Fibroblast of skin of abdomen (primary cell): ENCODE measurements around the gene DCLK1.

Experiments
- DNase-seq: peaks from one replicate; pipeline ENCODE4 v3.0.0-alpha.2; 2013

Gene DCLK1

GRCh38 chr13:35780613-35781012, 350.6 kb downstream of the DCLK1 start:
- DNase-seq = no peak

GRCh38 chr13:35771898-35772297, 359.3 kb downstream of the DCLK1 start:
- DNase-seq = peak; percentile 98

DNA sequence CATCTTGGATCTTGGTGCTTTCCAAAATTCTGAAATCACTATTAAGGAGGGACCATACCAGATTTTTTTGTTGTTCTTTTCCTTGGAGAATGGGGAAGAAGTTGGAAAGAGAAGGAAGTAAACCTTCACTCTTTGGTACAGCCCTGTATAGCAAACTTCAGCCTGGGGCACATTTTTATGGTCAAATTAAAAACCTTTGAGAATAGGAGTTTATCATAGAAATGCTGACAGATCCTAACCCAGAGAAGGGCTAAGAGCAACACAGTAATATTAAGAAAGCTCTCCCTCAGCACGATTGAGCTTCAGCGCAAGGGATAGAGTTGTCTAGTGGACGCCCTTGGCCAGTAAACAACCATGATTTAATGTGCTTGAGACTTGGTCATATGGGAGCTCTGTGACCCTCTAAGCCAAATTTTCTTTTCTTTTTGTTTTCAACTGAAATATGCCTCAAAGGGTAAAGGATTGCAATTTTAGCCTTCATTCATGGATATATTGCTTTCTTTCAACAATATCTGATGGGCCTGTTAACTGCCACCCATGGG, 360.4 kb downstream of the DCLK1 start:
- DNase-seq = no peak

DNA sequence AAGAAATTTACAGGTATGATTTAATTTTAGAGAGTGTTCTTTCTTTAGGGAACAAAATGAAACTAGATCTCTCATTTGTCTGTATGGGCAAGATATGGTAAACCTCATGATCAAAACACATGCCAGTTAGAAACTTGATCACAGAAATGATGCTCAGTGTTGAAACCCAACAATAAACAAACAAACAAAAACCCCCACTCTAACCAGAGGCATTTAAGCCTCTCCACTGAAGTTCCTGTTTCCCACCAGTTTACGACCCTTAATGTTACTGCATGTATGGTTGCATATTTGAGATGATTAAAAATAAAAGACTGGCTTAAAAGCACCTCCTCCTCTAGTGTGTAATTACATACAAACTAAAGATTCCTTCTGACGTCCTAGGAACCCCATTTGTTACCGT, 361.4 kb downstream of the DCLK1 start:
- DNase-seq = no peak

GRCh38 chr13:35768551-35768950, 362.6 kb downstream of the DCLK1 start:
- DNase-seq = peak; percentile 91

DNA sequence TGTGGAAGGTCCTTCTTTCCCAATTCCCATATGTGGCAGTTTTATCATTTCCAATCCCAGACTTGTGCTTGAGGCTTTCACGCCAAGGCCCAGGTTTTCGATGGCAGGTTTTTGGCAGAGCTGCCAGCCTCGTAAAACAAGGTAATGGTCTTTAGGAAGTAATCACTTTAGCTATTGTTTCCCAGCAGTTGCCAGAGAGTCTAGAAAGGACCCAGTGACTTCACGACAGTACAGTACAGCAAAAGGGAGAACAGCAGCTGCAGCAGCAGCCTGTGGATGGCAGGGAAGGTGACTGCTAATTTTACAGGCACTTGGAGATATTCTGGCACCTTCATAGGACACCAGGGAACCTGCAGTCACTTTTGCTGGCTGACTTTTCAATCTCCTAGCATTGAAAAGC, 363.1 kb downstream of the DCLK1 start:
- DNase-seq = no peak

DNA sequence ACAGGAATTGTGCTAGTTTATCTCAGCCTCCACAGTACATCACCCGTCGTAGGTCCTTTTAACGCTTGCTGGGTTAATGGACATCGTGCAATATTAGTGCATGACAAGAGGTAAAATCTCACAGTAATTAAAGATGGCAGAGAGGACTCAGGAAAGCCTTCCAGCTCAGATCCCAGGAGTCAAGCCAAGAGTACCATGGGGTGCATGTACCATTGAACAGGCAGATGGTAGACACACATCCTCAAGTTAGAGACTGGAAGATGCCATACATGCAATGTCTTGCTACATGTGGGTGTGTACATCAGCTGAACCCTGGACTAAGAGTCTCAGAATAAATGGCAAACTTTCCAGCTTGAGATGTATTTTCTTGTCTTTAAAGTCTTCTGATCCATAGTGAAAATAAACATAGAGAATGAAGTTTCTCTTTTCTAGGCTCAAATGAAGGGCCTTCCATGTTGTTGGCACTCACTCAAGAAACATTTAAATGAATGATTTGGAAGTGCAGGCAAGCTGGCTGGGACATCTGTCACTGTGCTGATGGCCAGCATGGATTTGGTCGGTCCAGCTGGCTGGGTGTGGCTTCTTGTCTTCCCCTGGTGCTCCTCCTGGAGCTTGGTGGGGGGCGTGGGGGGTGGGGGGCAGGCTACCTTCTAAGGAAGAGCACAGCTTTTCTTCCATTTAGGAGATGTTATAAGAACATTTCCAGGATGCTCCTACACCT, 363.8 kb downstream of the DCLK1 start:
- no peak for DNase-seq

DNA sequence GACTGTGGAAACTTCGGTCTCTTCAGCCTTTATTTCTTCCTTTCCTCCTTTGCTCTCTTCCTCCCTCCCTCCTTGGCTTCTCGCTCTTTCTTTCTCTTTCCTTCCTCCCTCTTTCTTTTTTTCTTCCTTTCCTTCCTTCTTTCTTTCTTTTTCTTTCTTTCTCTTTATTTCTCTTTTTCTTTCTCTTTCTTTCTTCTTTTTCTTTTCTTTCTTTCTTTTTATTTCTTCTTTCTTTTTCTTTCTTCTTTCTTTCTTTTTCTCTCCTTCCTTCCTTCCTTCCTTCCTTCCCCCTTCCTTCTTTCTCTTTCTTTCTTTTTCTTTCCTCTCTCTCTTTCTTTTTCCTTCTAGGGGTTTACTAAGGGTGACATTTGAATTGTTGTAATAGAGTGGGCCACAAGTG, 364.5 kb downstream of the DCLK1 start:
- no peak for DNase-seq

GRCh38 chr13:35765941-35766340, 365.2 kb downstream of the DCLK1 start:
- no peak for DNase-seq

DNA sequence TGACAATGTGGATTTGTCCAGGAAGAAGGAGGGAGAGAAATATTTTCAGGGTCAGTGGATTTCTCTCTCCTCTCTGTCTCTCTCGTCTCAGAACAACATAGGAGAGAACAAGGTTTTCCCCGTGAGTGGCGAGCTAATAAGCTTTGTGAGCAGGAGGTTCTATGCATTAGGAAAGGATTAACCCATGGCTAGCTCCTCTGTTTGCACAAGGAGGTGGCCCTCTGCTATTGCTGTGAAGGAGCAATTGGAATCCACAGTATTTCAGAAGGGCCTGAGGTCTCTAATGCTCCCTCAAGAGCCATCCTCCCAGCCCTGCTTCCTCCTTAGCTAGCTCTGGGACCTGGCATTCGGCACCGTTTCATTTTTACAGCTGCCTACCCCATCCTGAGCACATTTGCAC, 365.8 kb downstream of the DCLK1 start:
- DNase-seq = no peak

DNA sequence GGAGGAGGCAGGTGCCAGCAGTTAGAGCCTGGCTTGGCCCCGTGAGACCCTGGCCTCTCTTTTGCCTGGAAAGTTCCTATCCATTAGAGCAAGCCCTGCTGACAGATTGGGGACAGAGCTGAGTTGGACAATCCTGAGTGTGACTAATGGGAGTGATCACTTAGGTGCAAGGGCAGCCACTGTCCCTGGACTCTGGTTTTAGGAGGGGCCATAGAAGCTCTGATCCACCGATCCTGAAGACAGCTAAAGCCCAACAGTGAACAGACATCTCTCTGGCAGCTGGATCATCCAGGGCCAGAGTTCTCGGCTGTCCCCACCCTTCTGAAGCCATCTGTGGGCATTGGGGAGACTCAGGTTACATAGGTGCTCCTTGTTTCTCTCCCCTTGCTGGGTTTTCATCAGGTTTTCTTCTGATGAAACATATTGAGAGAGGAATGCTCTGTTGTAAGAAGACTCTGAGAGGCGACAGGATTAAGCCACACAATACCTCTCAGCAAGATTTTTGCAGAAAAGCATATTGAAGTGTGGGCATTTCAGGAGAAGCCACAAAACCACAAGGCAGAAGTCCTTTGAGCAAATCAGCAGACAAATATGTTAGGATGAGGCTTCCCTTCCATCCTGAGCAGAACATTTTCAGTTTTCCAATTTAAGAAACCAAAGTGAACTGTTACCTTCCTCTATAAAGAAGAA, 366.7 kb downstream of the DCLK1 start:
- DNase-seq = peak; percentile 90

DNA sequence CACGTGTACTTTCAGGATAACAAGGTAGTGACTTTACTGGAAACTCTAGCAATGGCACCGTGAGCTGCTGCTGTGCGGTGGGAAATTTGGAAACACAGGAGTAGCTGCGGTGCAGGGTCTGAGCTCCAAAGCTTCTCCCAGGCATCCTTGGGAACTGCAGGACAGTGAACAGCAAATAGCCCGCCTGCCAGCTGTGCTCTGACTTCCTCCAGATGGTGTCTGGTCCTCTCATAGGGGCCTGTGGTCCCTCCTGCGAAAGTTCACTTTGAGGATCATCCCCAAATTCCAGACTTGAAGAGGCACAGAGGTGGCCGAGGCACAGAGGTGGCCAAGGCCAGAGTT, 367.4 kb downstream of the DCLK1 start:
- peak; percentile 28 for DNase-seq

DNA sequence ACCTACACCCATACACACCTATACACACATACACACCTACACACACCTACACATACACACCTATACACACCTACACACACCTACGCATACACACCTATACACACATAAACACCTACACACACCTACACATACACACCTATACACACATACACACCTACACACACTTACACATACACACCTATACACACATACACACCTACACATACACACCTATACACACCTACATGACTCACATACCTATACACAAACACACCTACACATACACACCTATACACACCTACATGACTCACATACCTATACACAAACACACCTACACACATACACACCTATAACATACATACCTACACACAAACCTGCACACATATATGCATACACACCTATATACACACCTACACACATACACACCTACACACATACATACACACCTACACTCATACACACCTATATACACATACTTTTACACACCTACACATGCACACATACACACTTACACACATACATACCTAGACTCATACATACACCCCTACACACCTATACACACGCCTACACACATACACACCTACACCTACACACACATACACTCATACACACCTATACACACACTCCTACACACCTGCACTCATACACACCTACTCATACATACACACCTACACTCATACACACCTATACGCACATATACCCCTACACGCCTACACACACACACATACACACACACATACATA, 368.0 kb downstream of the DCLK1 start:
- no peak for DNase-seq

DNA sequence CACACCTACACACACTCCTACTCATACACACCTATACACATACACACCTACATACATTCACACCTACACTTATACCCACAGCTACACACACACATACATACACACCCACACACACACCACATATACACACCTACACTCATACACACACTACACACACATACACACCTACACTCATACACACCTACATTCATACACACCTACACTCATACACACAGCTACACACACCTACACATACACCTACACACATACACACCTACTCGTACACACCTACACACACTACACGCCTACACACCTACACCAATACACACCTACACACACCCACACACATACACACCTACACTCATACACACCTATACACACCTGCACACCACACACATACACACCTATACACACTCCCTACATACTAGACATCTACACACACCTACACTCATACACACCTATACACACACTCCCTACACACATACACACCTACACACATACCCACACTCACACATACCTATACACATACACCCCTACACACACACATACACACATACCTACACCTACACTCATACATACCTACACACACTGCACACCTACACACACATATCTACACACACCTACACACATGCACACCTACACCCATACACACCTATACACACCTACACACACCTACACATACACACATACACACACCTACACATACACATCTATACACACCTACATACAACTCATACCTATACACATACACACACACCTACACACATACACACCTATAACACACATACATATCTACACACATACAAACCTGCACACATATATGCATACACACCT, 369.5 kb downstream of the DCLK1 start:
- no peak for DNase-seq

DNA sequence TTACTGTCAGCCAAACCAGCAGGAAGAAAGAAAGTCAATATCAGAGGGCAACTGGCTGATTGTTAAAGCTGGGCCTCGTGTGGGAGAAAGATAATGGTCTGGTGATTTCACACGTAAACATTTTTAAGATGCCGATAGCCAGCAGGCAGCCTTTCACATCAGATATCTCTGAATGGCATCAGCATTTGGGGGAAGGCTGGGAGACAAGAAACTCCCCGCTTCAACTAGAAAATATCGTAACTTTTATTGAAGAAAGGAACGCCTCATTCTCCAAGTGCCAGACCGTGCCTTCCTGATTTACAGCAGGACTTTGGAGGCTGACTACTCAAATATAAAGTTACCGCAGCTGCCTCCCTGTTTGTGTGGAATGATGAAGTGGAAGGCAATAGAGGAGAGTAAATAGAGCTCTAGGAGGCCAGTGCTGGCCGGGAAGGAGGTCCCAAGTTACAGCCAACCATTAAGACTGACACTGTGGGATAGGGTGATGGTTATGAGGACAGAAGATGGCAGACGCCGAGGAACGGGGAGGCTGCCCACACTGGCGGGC, 370.4 kb downstream of the DCLK1 start:
- no peak for DNase-seq

DNA sequence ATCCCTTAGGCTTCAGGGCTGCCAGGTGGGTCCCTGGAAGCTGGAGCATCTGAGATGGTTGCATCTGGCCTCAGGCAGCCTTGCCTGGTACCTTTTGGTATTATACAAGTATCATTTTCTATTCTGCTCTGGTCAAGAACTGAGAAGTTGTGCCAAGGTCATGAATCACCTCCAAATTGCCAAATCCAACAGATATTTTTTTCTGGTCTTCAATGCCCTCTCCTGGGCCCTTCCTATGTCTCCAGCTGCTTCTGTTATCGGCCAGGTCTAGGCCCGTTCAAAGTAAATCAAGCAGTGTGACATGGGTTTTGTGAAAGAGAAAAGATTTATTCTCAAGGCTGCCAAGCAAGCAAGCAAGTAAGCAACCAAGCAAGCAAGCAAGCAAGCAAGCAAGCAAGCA, 383.6 kb downstream of the DCLK1 start:
- DNase-seq = no peak

- peak; percentile 72 for DNase-seq
These were observed 386.5 kb downstream of the DCLK1 start for GRCh38 chr13:35744566-35745178.

DNA sequence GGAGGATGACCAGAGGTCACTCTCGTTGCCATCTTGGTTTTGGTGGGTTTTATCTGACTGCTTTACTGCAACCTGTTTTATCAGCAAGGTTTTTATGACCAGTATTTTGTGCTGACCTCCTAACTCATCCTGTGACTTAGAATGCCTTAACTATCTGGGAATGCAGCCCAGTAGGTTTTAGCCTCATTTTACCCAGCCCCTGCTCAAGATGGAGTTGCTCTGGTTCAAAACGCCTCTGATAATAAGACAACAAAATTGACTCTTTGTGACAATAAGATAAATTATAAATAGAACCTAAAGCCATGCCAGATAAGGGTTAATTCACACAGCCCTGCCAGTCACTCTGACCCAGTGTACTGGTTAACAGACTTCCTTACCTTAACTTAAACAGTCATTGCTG, 387.0 kb downstream of the DCLK1 start:
- no peak for DNase-seq

DNA sequence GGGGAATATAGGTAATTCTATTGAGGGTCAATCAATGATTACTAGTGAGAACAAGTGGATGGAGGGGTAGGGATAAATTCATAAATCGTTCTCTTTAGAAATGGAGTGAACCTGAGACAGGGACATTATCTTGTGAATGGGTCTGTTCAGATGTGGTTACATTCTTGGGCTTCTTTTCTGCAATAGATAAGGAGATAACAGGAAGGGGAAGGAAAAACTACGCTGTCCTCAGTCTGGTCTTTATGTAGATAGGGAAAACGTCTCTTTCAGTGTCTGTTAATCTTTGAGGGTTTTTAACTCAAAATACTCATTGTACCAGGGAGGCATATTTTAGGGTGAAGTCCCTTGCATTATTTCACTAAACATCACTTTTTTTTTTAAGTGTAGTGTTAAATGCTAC, 388.0 kb downstream of the DCLK1 start:
- DNase-seq = no peak

GRCh38 chr13:35741657-35742056, 389.5 kb downstream of the DCLK1 start:
- DNase-seq = no peak

- no peak for DNase-seq
These were observed 394.3 kb downstream of the DCLK1 start for GRCh38 chr13:35736876-35737275.

- no peak for DNase-seq
These were observed 397.4 kb downstream of the DCLK1 start for GRCh38 chr13:35733827-35734226.
